Limb (tissue), 2 donors: ENCODE data around the gene ADGRL1.
A peak's percentile ranks its signal among the peaks of the same experiment; 100 is the strongest.

Source experiments
- DNase-seq, 2 donors: peaks; one replicate each; pipeline ENCODE4 v3.0.0-alpha.2; 2016; ENCODE audit errors: extremely low spot score in 2 of 2

The ADGRL1 gene

DNA sequence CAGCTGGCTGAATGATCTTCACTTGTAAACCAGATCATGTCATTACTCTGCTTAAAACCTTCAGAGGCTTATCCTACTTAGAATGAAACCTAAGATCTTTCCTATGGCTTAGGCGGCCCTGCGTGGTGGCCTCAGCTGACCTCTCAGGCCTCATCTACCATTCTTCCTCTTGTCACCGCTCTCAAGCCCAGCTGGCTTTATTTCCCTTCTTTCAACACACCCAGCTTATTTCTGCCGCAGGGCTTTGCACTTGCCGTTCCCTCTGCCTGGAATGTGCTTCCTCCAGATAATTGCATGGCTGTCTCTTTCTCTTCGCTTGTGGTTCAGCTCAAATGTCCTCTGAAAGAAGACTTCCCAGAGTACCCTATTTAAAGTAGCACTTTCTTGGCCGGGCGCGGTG is 66.0 kb downstream of the ADGRL1 start:
- no peak for DNase-seq

GRCh38 chr19:14138576-14139265 is 67.2 kb downstream of the ADGRL1 start:
- DNase-seq, result no peak

DNA sequence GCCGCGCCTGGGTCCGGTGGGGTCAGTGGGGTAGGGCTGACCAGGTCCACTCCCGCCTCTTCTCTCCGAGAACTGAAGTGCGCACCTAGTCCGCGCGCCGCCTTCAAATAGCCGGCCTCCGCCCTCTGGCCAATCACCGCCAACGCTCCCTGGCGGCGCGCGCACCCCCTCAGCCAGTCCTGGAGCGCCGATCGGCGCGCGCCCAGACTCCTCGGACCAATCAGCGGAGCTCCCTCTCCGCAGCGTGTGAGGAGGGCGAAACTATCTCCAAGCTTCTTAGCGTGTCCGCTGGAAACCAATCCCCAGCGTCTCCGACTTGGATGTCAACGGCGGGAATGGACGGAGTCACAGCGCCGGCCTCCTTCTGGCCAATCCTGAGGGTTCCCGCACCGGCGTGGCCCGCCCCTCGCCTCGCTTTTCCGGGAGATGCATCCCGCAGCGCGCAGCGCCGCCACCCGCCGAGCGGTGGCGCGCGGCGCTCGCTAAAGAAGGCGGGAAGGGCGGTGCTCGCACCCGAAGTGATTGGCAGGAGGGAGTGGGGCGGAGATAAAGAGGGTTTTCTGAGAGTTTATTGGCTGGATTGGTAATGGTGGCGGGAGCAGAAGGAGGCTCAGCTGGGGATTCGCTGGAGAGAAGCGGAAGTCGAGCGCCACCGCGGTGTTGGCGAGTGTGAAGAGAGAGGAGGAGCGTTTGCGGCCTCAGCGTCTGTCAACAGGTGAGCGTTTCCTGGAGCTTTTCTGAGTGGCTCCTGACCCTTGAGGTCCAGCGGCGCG is 69.3 kb downstream of the ADGRL1 start, which contains the start of gene ASF1B:
Gene ASF1B (minus strand): TSS at position 81 of the 773 bp plus-strand sequence. CDS start 133 bp downstream, outside the sequence.
- peak; percentile 99 for DNase-seq

- DNase-seq, result peak in 1 of 2 donors; percentile 58
Observed at GRCh38 chr19:14135985-14136508, 69.9 kb downstream of the ADGRL1 start.

- no peak for DNase-seq
Observed at GRCh38 chr19:14135355-14135754, 70.6 kb downstream of the ADGRL1 start.

DNA sequence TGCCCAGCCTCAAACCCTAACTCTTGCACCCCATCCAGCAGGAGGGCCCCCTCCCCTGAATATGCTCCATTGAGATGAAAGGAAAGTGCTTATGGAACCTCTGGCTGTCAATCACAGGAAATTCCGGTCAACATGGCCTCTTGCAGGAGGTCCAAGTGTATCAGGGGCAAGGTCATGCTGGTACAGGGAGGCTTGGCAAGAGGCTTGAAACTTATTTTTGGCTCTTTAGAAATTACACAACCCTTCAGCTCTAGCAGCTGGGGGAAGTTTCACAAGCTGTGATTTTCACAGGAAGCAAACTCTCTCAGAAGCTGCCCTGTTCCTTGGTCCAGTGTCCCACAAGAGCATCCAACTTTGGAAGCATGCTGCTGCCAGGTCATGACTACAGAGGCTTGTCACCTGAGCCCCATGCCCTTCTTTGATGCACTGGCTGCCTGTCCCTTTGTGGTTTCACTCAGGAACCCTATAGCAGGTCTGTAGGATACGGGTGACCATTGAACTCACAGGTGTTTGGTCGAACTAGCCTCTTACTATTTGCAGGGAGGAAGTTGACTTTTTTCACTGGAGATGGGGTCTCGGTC is 78.0 kb downstream of the ADGRL1 start:
- no peak for DNase-seq

- no peak for DNase-seq
Observed at GRCh38 chr19:14127176-14127575, 78.8 kb downstream of the ADGRL1 start.

- DNase-seq, result no peak
Observed at GRCh38 chr19:14122924-14123323, 83.0 kb downstream of the ADGRL1 start.

- DNase-seq, result no peak
Observed at GRCh38 chr19:14120497-14120780, 85.5 kb downstream of the ADGRL1 start.

GRCh38 chr19:14119644-14120496 is 86.1 kb downstream of the ADGRL1 start:
- no peak for DNase-seq

DNA sequence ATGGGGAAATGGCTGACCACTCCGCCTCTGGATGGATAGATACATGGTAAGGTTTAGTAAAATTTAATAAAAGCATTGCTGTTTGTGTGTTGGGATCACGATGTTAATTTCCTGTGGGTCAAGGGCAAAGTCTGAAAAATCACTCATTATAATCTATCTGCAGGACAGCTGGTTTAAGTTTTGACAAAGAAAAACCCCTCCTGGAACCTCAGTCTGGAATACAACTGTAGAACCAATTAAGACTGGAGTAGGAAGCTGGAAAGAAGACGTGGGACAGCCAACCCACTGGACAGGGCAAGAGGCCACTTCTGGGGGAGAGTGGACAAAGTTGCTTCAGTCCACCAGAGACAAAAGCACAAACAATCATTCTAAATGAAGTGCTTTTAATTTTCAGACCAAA is 86.8 kb downstream of the ADGRL1 start:
- DNase-seq, result no peak

GRCh38 chr19:14118165-14119051 is 87.6 kb downstream of the ADGRL1 start:
- DNase-seq, result no peak

DNA sequence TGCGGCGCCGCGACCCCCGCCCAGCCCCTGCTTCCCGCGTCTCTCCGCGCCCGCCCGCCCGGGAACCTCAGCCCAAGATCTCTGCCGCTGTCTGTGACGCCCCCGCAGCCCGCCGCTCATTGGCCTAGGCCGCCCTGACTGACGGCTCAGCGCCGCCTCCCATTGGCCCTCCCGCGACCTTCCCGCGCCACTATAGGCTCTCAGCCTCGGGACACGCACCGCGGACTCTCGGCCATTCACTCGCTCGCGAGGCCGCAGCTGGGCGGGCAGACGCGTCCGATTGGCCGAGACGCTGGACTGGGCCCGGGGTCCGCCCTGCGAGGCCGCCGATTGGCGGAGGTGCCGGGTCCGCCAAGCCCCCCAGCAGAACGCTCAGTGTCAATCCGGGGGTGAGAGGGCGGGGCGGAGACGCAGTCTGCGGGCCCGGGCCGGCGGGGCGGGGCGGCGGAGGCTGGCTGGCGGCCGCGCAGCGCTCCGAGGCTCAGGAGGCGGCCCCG is 88.3 kb downstream of the ADGRL1 start, which contains the start of gene PRKACA:
Gene PRKACA (minus strand): TSS at position 95 of the 497 bp plus-strand sequence. CDS start 215 bp downstream, outside the sequence.
- DNase-seq, result peak; percentile 98 to 99

DNA sequence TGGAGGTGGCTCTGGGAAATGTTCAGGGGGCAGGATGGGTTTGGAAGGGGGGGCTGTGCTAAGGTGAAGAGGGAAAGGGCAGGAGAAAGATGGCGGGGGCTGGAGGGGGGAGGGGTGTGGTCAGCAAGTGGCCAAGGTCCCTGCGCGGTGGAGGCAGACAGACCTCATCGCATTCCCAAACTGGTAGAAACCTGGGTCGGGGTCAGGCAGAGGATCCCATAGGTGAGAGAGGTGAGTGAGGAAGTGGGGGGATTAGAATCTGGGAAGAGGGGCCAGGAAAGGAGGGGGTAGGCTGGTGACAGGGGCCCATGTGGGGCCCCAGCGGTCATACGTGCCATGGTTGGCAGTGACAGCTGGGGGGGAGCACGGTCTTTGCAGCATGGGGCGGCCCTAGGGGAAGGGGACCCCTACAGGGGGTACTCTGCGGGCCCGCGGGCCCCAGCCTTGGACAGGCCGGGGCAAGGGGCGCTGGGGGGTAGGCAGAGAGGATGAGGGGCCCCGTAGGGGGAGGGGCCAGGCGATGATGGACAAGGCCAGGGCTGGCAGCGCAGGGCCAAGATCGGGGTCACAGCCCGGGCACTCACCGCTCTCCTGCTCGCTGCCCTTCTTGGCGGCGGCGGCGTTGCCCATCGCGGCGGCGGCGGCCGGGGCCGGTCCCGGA is 88.9 kb downstream of the ADGRL1 start:
- peak in 1 of 2 donors; percentile 64 for DNase-seq

DNA sequence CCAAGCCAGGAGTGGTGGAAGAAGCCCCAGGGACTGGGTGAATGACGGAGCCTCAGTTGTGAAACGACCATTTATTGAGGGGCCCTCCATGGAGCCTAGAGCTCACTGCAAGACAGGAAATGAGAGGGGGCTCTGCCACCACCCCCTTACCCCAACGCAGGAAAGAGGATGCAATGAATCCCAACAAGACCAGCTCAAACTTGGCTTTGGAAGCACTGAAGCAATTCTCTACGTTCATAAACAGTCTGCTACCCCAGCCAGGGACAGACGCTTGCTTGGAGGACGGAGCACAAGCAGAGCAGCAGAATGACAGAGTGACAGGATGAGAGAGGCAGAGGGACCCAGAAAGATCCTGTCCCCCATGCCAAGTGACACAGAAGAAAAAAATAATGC is 89.4 kb downstream of the ADGRL1 start:
- no peak for DNase-seq

DNA sequence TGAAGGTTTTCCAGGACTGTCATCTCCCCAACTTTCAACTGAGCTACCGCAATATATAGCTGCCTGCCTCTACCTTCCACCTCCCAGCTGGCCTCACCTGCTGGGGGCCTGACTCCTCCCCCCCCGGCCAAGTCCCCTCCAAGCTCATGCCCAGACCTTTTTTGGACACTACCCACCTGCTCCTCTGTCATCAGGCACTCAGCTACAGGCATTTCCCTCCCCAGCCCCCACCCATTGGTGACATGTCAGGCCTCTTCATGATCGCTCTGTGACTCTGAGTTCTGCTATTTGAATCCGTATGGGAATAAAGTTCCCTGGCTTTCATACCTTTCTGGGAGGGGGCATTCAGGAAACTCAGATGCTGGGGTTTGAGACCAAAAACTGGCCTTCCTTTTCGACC is 90.2 kb downstream of the ADGRL1 start:
- DNase-seq, result no peak

DNA sequence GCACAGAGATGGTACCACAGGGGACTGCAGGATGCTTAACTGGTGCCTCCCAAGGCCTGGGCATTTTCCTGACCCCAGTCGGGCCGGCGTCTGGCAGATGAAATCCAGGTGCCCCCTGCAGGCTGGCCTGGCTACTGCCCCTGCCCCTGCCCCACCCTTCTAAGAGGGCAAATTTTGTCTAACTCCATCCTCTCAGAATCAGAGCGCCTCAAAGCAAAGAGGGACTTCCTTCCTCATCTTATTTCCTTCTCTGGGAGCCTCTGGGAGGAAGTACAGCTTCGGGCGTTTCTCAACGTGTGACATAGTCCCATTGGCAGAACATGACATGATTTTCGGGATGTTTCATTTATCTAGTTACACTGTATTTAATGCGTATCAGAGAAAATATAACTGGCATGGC is 91.1 kb downstream of the ADGRL1 start:
- DNase-seq, result no peak

DNA sequence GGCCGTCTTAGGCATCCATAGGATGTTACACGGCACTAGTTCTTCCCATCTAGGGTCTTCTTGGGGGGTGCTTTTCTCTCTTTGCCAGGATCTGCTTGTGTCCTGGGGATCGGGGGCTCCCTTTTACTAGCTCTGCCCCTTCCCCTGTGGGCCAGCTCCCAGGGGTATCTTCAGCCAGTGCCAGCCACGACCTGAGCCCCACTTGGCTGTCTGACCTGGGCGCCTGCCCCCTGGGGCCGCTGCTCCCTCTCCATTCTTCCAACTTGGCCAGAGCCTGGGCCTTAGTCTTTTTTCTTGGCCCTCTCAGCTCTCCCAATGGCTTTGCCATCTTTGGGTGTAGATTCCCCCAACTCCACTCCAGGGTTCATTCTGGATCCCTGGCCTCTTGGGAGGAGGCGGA is 91.5 kb downstream of the ADGRL1 start:
- DNase-seq, result no peak

GRCh38 chr19:14113762-14114414 is 92.1 kb downstream of the ADGRL1 start:
- no peak for DNase-seq
